K562 (cell line): ENCODE data around the gene SLC25A45. TPM values are rescaled to one million over a fixed set of nuclear protein-coding genes. Genes with fewer than 3 reads are reported as not detected.

Source experiments
- CC2D1A ChIP-seq: fragments of 450-650 bp; IDR thresholded peaks from 2 replicates; pipeline ENCODE4 v1.6.1; 2017; ENCODE audit warnings: mild to moderate bottlenecking
- ELK3 ChIP-seq: fragments of 450-650 bp; formaldehyde crosslinking; IDR thresholded peaks from 2 replicates; pipeline ENCODE4 v1.4.0; 2020; ENCODE audit warnings: mild to moderate bottlenecking
- EWSR1 ChIP-seq: fragments of 450-650 bp; IDR thresholded peaks from 2 replicates; pipeline ENCODE4 v1.6.1; 2018; ENCODE audit warnings: borderline replicate concordance, mild to moderate bottlenecking, low read depth, moderate library complexity; ENCODE audit not compliant: partially characterized antibody
- HNRNPL ChIP-seq: fragments of 200-400 bp; formaldehyde crosslinking; IDR thresholded peaks from 2 replicates; pipeline ENCODE4 v1.6.1; 2017; ENCODE audit warnings: low read depth, mild to moderate bottlenecking, low read length
- JUND ChIP-seq, 2 experiments: IDR thresholded peaks; 2 replicates in 1 of 2; 3 replicates in 1 of 2; pipeline ENCODE4 v1.6.1; 2011; ENCODE audit warnings: borderline replicate concordance in 2 of 2, low read depth in 2 of 2, low read length in 2 of 2, improper control_type of control experiment in 1 of 2, missing biosample characterization in 1 of 2, missing genetic modification characterization in 1 of 2, missing genetic modification reagents in 1 of 2
- KLF16 ChIP-seq: IDR thresholded peaks from 2 replicates; pipeline ENCODE4 v1.6.1; 2016; ENCODE audit warnings: antibody characterized with exemption
- L3MBTL2 ChIP-seq: fragments of 450-650 bp; IDR thresholded peaks from 2 replicates; pipeline ENCODE4 v1.6.1; 2016; ENCODE audit warnings: mild to moderate bottlenecking, moderate library complexity
- LCOR ChIP-seq: sonication (generic); formaldehyde crosslinking; IDR thresholded peaks from 2 replicates; pipeline ENCODE4 v1.8.0; 2022; ENCODE audit warnings: mild to moderate bottlenecking, missing genetic modification reagents
- MBD2 ChIP-seq: sonication (generic); IDR thresholded peaks from 2 replicates; pipeline ENCODE4 v1.6.1; 2016; ENCODE audit warnings: low read depth, borderline replicate concordance
- MTA2 ChIP-seq: fragments of 450-650 bp; IDR thresholded peaks from 2 replicates; pipeline ENCODE4 v1.6.1; 2016; ENCODE audit warnings: low read depth
- RFX1 ChIP-seq: fragments of 450-650 bp; IDR thresholded peaks from 2 replicates; pipeline ENCODE4 v1.6.1; 2016; ENCODE audit warnings: mild to moderate bottlenecking, moderate library complexity
- SIN3B ChIP-seq: fragments of 450-650 bp; IDR thresholded peaks from 2 replicates; pipeline ENCODE4 v1.6.1; 2017; ENCODE audit warnings: low read depth, mild to moderate bottlenecking, moderate library complexity
- THRAP3 ChIP-seq: fragments of 450-650 bp; IDR thresholded peaks from 2 replicates; pipeline ENCODE4 v1.6.1; 2016; ENCODE audit warnings: mild to moderate bottlenecking, inconsistent platforms, borderline replicate concordance
- ZBTB1 ChIP-seq: sonication (generic); formaldehyde crosslinking; IDR thresholded peaks from 2 replicates; pipeline ENCODE4 v1.8.1; 2023; ENCODE audit warnings: missing genetic modification reagents, low read depth, mild to moderate bottlenecking, borderline replicate concordance
- ZHX1 ChIP-seq: fragments of 150-350 bp; conservative IDR thresholded peaks from 2 replicates; pipeline ENCODE4 v1.6.1; 2014; ENCODE audit warnings: low read length
- ZNF764 ChIP-seq: fragments of 250-450 bp; sonication (Bioruptor Pico); IDR thresholded peaks from 2 replicates; pipeline ENCODE4 v1.4.0; 2020; ENCODE audit warnings: low read depth, mild to moderate bottlenecking, moderate library complexity
- polyA plus RNA-seq, 8 experiments: library from polyadenylated mRNA; depleted of rRNA in 4 of 8; stranded (reverse) in 5 of 8; unstranded in 3 of 8; fragments of >200 nt; fragmentation: Nextera tagmentation in 2 of 8; fragmentation: Illumina TruSeq in 1 of 8; extraction: Ambion mirVana in 2 of 8; extraction: Trizol in 1 of 8; gene quantifications; 2 replicates each; pipeline versions ENCODE4 v1.2.1 to v1.2.3, GENCODE V29; 2011 to 2014; ENCODE audit warnings: inconsistent platforms in 1 of 8, missing spikeins in 1 of 8
- total RNA-seq, 7 experiments: library from RNA; depleted of rRNA in 6 of 7; stranded (reverse); fragments of >200 nt in 6 of 7; fragmentation: Illumina TruSeq in 2 of 7; extraction: Trizol in 2 of 7; gene quantifications; 2 replicates each; pipeline versions ENCODE4 v1.2.1 to v1.2.3, GENCODE V29; 2011 to 2021; ENCODE audit warnings: low replicate concordance in 1 of 7

SLC25A45 gene
- total and polyA plus RNA-seq, 9 of the 15 experiments (the other 6 are each of a cell fraction or from before 2014, with no cell fraction given) = 0.15 to 2.3 (median 0.68) TPM

GRCh38 chr11:65429068-65429681 lies 46.7 kb upstream of the SLC25A45 start (continued):
- TF ChIP-seq MTA2 (peak; percentile 43), ZHX1 (no peak), JUND (IDR thresholded peaks at IDR 0.05; ENCODE audit: borderline replicate concordance, low read depth, low read length) (no peak), JUND (tag; IDR thresholded peaks at IDR 0.05; ENCODE audit: borderline replicate concordance, low read depth, low read length) (no peak), KLF16 (no peak), ZNF764 (CRISPR knock-in tag) (no peak), LCOR (CRISPR knock-in tag) (no peak), ELK3 (no peak), SIN3B (no peak), L3MBTL2 (0 out of 2 replicates have a peak, but pooled peaks have one; percentile 8), RFX1 (no peak), MBD2 (no peak), EWSR1 (peak; percentile 88), CC2D1A (peak; percentile 65; the same call in 1 of the 2 replicates), HNRNPL (no peak), THRAP3 (peak; percentile 96), ZBTB1 (no peak)
